HepG2 (cell line): ENCODE results near the gene CNOT1. TPM values are rescaled to one million over a fixed set of nuclear protein-coding genes. Genes with fewer than 3 reads are reported as not detected.
A peak's percentile ranks its signal among the peaks of the same experiment; 100 is the strongest.

Experiments
- GATAD2A ChIP-seq: IDR thresholded peaks from 2 replicates; pipeline ENCODE4 v1.6.1; 2016
- NFYC ChIP-seq: IDR thresholded peaks from 2 replicates; pipeline ENCODE4 v1.6.1; 2016; ENCODE audit warnings: missing genetic modification reagents, missing compliant biosample characterization
- RXRA ChIP-seq: sonication (generic); formaldehyde crosslinking; IDR thresholded peaks from 2 replicates; pipeline ENCODE4 v1.5.1; 2020; ENCODE audit warnings: missing genetic modification reagents
- SALL1 ChIP-seq: sonication (generic); formaldehyde crosslinking; IDR thresholded peaks from 2 replicates; pipeline ENCODE4 v1.8.0; 2022; ENCODE audit warnings: mild to moderate bottlenecking, missing genetic modification reagents
- SOX6 ChIP-seq, 2 experiments: fragments of 450-650 bp in 1 of 2; sonication (generic) in 1 of 2; formaldehyde crosslinking in 1 of 2; IDR thresholded peaks; 2 replicates each; pipeline versions ENCODE4 v1.4.0 to v1.6.1; 2017 to 2020; ENCODE audit warnings: antibody characterized with exemption in 1 of 2, mild to moderate bottlenecking in 1 of 2, missing genetic modification reagents in 1 of 2
- ZNF12 ChIP-seq: sonication (generic); formaldehyde crosslinking; IDR thresholded peaks from 2 replicates; pipeline ENCODE4 v1.5.0; 2020; ENCODE audit warnings: missing genetic modification reagents
- ZNF800 ChIP-seq: sonication (generic); formaldehyde crosslinking; IDR thresholded peaks from 2 replicates; pipeline ENCODE4 v1.4.0; 2020; ENCODE audit warnings: missing genetic modification reagents
- ZSCAN20 ChIP-seq: sonication (generic); formaldehyde crosslinking; IDR thresholded peaks from 2 replicates; pipeline ENCODE4 v1.4.0; 2020; ENCODE audit warnings: missing genetic modification reagents, mild to moderate bottlenecking, borderline replicate concordance
- polyA plus RNA-seq, 8 experiments: library from polyadenylated mRNA; depleted of rRNA in 3 of 8; stranded (reverse) in 7 of 8; unstranded in 1 of 8; fragments of >200 nt; fragmentation: Illumina TruSeq in 4 of 8; extraction: Trizol in 4 of 8; gene quantifications; 2 replicates each; pipeline versions ENCODE4 v1.2.1 to v1.2.3, GENCODE V29; 2011 to 2016; ENCODE audit warnings: low read depth in 4 of 8, missing spikeins in 1 of 8, mixed read lengths in 1 of 8; ENCODE audit not compliant: insufficient read depth in 1 of 8
- total RNA-seq, 5 experiments: library from RNA; depleted of rRNA; stranded (reverse); fragments of >200 nt; fragmentation: Illumina TruSeq; extraction: Trizol; gene quantifications; 2 replicates each; pipeline ENCODE4 v1.2.3, GENCODE V29; 2016; ENCODE audit warnings: low read depth in 1 of 5
- TF ChIP-seq, protein P1 (sequence below): sonication (generic); formaldehyde crosslinking; IDR thresholded peaks from 2 replicates; pipeline ENCODE4 v1.5.0; 2020; ENCODE audit warnings: mild to moderate bottlenecking, missing genetic modification reagents, borderline replicate concordance
- TF ChIP-seq, protein P2 (sequence below): sonication (generic); formaldehyde crosslinking; IDR thresholded peaks from 2 replicates; pipeline ENCODE4 v1.9.0; 2022; ENCODE audit warnings: low read depth, missing genetic modification reagents
- TF ChIP-seq, protein P3 (sequence below): sonication (generic); formaldehyde crosslinking; IDR thresholded peaks from 2 replicates; pipeline ENCODE4 v1.4.0; 2020; ENCODE audit warnings: missing genetic modification reagents
- TF ChIP-seq, protein P4 (sequence below): sonication (generic); formaldehyde crosslinking; IDR thresholded peaks from 2 replicates; pipeline ENCODE4 v1.4.0; 2020; ENCODE audit warnings: mild to moderate bottlenecking, missing genetic modification reagents

CNOT1 gene
- total and polyA plus RNA-seq, 2 of the 13 experiments (the other 11 are each of a cell fraction or from before 2014, with no cell fraction given), result 188 to 232 TPM

GRCh38 chr16:58652741-58653140 lies 23.1 kb upstream of the CNOT1 start (continued):
- peak; percentile 39 for TF ChIP-seq SALL1 (CRISPR knock-in tag)
- TF ChIP-seq, protein P1, sequence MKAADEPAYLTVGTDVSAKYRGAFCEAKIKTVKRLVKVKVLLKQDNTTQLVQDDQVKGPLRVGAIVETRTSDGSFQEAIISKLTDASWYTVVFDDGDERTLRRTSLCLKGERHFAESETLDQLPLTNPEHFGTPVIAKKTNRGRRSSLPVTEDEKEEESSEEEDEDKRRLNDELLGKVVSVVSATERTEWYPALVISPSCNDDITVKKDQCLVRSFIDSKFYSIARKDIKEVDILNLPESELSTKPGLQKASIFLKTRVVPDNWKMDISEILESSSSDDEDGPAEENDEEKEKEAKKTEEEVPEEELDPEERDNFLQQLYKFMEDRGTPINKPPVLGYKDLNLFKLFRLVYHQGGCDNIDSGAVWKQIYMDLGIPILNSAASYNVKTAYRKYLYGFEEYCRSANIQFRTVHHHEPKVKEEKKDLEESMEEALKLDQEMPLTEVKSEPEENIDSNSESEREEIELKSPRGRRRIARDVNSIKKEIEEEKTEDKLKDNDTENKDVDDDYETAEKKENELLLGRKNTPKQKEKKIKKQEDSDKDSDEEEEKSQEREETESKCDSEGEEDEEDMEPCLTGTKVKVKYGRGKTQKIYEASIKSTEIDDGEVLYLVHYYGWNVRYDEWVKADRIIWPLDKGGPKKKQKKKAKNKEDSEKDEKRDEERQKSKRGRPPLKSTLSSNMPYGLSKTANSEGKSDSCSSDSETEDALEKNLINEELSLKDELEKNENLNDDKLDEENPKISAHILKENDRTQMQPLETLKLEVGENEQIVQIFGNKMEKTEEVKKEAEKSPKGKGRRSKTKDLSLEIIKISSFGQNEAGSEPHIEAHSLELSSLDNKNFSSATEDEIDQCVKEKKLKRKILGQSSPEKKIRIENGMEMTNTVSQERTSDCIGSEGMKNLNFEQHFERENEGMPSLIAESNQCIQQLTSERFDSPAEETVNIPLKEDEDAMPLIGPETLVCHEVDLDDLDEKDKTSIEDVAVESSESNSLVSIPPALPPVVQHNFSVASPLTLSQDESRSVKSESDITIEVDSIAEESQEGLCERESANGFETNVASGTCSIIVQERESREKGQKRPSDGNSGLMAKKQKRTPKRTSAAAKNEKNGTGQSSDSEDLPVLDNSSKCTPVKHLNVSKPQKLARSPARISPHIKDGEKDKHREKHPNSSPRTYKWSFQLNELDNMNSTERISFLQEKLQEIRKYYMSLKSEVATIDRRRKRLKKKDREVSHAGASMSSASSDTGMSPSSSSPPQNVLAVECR, result 0 out of 2 replicates have a peak, but pooled peaks have one; percentile 25
- TF ChIP-seq ZSCAN20 (CRISPR knock-in tag), result no peak
- no peak for TF ChIP-seq ZNF800 (CRISPR knock-in tag)
- TF ChIP-seq ZNF12 (CRISPR knock-in tag), result 0 out of 2 replicates have a peak, but pooled peaks have one; percentile 38
- TF ChIP-seq, protein P2, sequence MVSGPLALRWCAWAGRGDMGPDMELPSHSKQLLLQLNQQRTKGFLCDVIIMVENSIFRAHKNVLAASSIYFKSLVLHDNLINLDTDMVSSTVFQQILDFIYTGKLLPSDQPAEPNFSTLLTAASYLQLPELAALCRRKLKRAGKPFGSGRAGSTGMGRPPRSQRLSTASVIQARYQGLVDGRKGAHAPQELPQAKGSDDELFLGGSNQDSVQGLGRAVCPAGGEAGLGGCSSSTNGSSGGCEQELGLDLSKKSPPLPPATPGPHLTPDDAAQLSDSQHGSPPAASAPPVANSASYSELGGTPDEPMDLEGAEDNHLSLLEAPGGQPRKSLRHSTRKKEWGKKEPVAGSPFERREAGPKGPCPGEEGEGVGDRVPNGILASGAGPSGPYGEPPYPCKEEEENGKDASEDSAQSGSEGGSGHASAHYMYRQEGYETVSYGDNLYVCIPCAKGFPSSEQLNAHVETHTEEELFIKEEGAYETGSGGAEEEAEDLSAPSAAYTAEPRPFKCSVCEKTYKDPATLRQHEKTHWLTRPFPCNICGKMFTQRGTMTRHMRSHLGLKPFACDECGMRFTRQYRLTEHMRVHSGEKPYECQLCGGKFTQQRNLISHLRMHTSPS, result 0 out of 2 replicates have a peak, but pooled peaks have one; percentile 28
- TF ChIP-seq, protein P3, sequence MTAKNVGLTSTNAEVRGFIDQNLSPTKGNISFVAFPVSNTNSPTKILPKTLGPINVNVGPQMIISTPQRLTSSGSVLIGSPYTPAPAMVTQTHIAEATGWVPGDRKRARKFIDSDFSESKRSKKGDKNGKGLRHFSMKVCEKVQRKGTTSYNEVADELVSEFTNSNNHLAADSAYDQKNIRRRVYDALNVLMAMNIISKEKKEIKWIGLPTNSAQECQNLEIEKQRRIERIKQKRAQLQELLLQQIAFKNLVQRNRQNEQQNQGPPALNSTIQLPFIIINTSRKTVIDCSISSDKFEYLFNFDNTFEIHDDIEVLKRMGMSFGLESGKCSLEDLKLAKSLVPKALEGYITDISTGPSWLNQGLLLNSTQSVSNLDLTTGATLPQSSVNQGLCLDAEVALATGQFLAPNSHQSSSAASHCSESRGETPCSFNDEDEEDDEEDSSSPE, result no peak
- TF ChIP-seq RXRA, result peak; percentile 35; the same call in 1 of the 2 replicates
- TF ChIP-seq NFYC (CRISPR knock-in tag), result peak; percentile 59
- no peak for TF ChIP-seq SOX6 (IDR thresholded peaks at IDR 0.05)
- 0 out of 2 replicates have a peak, but pooled peaks have one; percentile 14 for TF ChIP-seq SOX6 (CRISPR knock-in tag; IDR thresholded peaks at IDR 0.05)
- TF ChIP-seq, protein P4, sequence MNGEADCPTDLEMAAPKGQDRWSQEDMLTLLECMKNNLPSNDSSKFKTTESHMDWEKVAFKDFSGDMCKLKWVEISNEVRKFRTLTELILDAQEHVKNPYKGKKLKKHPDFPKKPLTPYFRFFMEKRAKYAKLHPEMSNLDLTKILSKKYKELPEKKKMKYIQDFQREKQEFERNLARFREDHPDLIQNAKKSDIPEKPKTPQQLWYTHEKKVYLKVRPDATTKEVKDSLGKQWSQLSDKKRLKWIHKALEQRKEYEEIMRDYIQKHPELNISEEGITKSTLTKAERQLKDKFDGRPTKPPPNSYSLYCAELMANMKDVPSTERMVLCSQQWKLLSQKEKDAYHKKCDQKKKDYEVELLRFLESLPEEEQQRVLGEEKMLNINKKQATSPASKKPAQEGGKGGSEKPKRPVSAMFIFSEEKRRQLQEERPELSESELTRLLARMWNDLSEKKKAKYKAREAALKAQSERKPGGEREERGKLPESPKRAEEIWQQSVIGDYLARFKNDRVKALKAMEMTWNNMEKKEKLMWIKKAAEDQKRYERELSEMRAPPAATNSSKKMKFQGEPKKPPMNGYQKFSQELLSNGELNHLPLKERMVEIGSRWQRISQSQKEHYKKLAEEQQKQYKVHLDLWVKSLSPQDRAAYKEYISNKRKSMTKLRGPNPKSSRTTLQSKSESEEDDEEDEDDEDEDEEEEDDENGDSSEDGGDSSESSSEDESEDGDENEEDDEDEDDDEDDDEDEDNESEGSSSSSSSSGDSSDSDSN (CRISPR knock-in tag), result no peak
- TF ChIP-seq GATAD2A (CRISPR knock-in tag), result peak; percentile 41; the same call in 1 of the 2 replicates
- TF ChIP-seq, all 625 proteins: peak for 18
